Upper lobe of left lung (tissue), 6 donors: ENCODE data around the gene SLC4A3. TPM values are rescaled to one million over a fixed set of nuclear protein-coding genes. Genes with fewer than 3 reads are reported as not detected.

Experiments
- ATAC-seq, 2 donors: fragments of 200-7000 bp; cut with Tn5 transposase; one replicate each; pipeline ENCODE4 v1.9.1; 2022; ENCODE audit warnings: mild to moderate bottlenecking in 2 of 2, moderate library complexity in 2 of 2; ENCODE audit not compliant: low FRiP score in 2 of 2
- DNase-seq, 2 donors: peaks; one replicate each; pipeline ENCODE4 v3.0.0-alpha.2; 2019 to 2020
- H3K27ac ChIP-seq, 4 donors: fragments of 200-600 bp; sonication (generic); one replicate each; pipeline ENCODE4 v1.5.1; 2016 to 2019
- H3K27me3 ChIP-seq, 4 donors: fragments of 200-600 bp; sonication (generic); one replicate each; pipeline ENCODE4 v1.5.1; 2017 to 2019
- H3K36me3 ChIP-seq, 4 donors: fragments of 200-600 bp; sonication (generic); one replicate each; pipeline ENCODE4 v1.5.1; 2016 to 2019
- H3K4me1 ChIP-seq, 4 donors: fragments of 200-600 bp; sonication (generic); one replicate each; pipeline ENCODE4 v1.5.1; 2018 to 2019
- H3K4me3 ChIP-seq, 4 donors: fragments of 200-600 bp; sonication (generic); one replicate each; pipeline ENCODE4 v1.5.1; 2017 to 2019; ENCODE audit warnings: mild to moderate bottlenecking in 2 of 4, moderate library complexity in 1 of 4
- H3K9me3 ChIP-seq, 4 donors: fragments of 200-600 bp; sonication (generic); one replicate each; pipeline ENCODE4 v1.5.1; 2018 to 2019
- EP300 ChIP-seq, 4 donors: sonication (generic); formaldehyde crosslinking; IDR thresholded peaks; one replicate each; pipeline ENCODE4 v1.5.1; 2017; ENCODE audit warnings: antibody characterized with exemption in 4 of 4, control low read depth in 2 of 4
- POLR2A ChIP-seq, 4 donors: fragments of 450-650 bp; IDR thresholded peaks; one replicate each; pipeline ENCODE4 v1.5.1; 2016 to 2017; ENCODE audit warnings: antibody characterized with exemption in 4 of 4, mild to moderate bottlenecking in 2 of 4
- POLR2AphosphoS5 ChIP-seq, 2 donors: sonication (generic); formaldehyde crosslinking; IDR thresholded peaks; one replicate each; pipeline ENCODE4 v1.5.1; 2017; ENCODE audit warnings: antibody characterized with exemption in 2 of 2
- WGBS, 2 donors: methylation state at CpG; one replicate each; pipeline ENCODE4 v1.1.5; 2017 to 2018; 5-methylcytosine and 5-hydroxymethylcytosine counted together
- total RNA-seq, 6 donors: library from RNA; depleted of rRNA in 4 of 6; stranded (reverse); fragments of >200 nt in 4 of 6; gene quantifications; one replicate each; pipeline versions ENCODE4 v1.1.0 to v1.2.1, GENCODE V29; 2016 to 2021
- TF ChIP-seq, protein P1 (sequence below), 6 experiments: fragments of 450-650 bp in 4 of 6; fragments of 200-600 bp in 2 of 6; sonication (generic) in 2 of 6; IDR thresholded peaks; one replicate each; pipeline ENCODE4 v1.5.1; 2016 to 2019; ENCODE audit warnings: antibody characterized with exemption in 6 of 6
- donor health status: DM: no; HTN: no; CAD: no; lungs with moderate emphysema.
- donor health status: DM: no; HTN: yes; CAD: no; lungs with severe emphysema.

Gene SLC4A3
- total RNA-seq, 6 donors from 2014 or later: 0.30 to 14.7 (median 2.1) TPM

- Histone ChIP-seq H3K4me3 (no peak overlapping the region), H3K27ac (no peak overlapping the region), H3K36me3 (peaks cover 0 to 76% (median 54%) of the 10 kb centered on the region in 4 donors), H3K27me3 (no peaks in the 10 kb centered on the region), H3K9me3 (no peaks in the 10 kb centered on the region), H3K4me1 (no peaks in the 10 kb centered on the region)
- no peak for ATAC-seq
- DNase-seq: peak in 1 of 2 donors; percentile 48
- WGBS, 2 donors: 78 to 80% methylated on average over 13 to 14 of the region's 15 CpGs
- TF ChIP-seq POLR2AphosphoS5 (IDR thresholded peaks at IDR 0.05) (no peak), POLR2A (IDR thresholded peaks at IDR 0.05) (no peak), EP300 (IDR thresholded peaks at IDR 0.05) (no peak)
- TF ChIP-seq, protein P1, sequence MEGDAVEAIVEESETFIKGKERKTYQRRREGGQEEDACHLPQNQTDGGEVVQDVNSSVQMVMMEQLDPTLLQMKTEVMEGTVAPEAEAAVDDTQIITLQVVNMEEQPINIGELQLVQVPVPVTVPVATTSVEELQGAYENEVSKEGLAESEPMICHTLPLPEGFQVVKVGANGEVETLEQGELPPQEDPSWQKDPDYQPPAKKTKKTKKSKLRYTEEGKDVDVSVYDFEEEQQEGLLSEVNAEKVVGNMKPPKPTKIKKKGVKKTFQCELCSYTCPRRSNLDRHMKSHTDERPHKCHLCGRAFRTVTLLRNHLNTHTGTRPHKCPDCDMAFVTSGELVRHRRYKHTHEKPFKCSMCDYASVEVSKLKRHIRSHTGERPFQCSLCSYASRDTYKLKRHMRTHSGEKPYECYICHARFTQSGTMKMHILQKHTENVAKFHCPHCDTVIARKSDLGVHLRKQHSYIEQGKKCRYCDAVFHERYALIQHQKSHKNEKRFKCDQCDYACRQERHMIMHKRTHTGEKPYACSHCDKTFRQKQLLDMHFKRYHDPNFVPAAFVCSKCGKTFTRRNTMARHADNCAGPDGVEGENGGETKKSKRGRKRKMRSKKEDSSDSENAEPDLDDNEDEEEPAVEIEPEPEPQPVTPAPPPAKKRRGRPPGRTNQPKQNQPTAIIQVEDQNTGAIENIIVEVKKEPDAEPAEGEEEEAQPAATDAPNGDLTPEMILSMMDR (IDR thresholded peaks at IDR 0.05): no peak
These were observed 14.7 kb upstream of the SLC4A3 start for GRCh38 chr2:219612577-219613286.

GRCh38 chr2:219613461-219614070, 13.9 kb upstream of the SLC4A3 start:
- H3K36me3 ChIP-seq: peaks cover 0 to 68% (median 46%) of the 10 kb centered on the region in 4 donors
- no peak for DNase-seq
- no peak overlapping the region for H3K27ac ChIP-seq
- TF ChIP-seq POLR2AphosphoS5 (IDR thresholded peaks at IDR 0.05): no peak
- no peaks in the 10 kb centered on the region for H3K9me3 ChIP-seq
- H3K4me3 ChIP-seq: no peak overlapping the region
- WGBS, 2 donors: 90 to 91% methylated on average over 8 to 9 of the region's 11 CpGs
- no peaks in the 10 kb centered on the region for H3K4me1 ChIP-seq
- no peaks in the 10 kb centered on the region for H3K27me3 ChIP-seq
- ATAC-seq: no peak

DNA sequence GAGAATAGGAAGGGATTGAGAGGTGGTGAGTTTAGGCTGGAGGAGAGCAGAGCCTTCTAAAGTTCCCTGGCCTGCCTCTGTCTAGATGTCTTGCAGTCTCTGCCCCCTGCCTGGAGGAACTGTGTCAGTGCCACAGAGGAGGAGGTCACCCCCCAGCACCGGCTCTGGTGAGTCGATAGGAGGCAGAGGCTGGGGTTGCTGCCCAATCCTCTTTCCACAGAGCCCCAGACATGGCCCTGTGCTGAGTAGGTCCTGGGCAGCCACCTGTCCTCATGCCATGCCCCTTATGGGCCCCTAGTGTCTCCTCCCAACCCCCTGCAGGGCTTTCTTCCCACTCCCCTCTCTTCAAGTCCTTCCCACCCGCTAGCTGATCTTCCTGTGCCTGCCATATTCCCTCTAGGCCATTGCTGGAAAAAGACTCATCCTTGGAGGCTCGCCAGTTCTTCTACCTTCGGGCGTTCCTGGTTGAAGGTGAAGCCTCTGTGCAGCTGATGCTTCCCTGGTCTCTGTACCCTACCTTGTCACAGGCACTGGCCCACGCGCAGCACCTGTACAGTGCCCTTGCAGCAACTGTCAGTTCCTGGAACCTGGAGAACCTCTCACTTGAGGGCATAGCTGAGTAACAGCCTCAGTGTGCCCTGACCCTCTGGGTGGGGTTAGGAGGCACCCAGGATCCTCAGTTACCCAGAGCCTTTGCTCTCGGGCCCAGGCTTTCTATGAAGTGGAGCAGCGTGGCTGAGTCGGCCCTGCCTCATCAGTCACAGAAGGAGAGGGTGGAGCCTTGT, 13.2 kb upstream of the SLC4A3 start:
- H3K4me1 ChIP-seq: no peaks in the 10 kb centered on the region
- no peak overlapping the region for H3K4me3 ChIP-seq
- WGBS, 2 donors: 95 to 96% methylated on average over 7 to 11 of the region's 11 CpGs
- TF ChIP-seq, protein P1 (IDR thresholded peaks at IDR 0.05): no peak
- TF ChIP-seq POLR2A (IDR thresholded peaks at IDR 0.05) (no peak), POLR2AphosphoS5 (IDR thresholded peaks at IDR 0.05) (no peak), EP300 (IDR thresholded peaks at IDR 0.05) (no peak)
- DNase-seq: no peak
- no peaks in the 10 kb centered on the region for H3K9me3 ChIP-seq
- H3K36me3 ChIP-seq: peaks cover 0 to 61% (median 39%) of the 10 kb centered on the region in 4 donors
- H3K27ac ChIP-seq: no peak overlapping the region
- H3K27me3 ChIP-seq: no peaks in the 10 kb centered on the region
- ATAC-seq: peak in 1 of 2 donors; percentile 12

GRCh38 chr2:219615036-219615435, 12.4 kb upstream of the SLC4A3 start:
- Histone ChIP-seq H3K9me3 (no peaks in the 10 kb centered on the region), H3K36me3 (peaks cover 0 to 56% (median 36%) of the 10 kb centered on the region in 4 donors), H3K4me3 (no peak overlapping the region), H3K27ac (no peak overlapping the region), H3K27me3 (no peaks in the 10 kb centered on the region), H3K4me1 (no peaks in the 10 kb centered on the region)
- whole genome bisulfite sequencing, 2 donors: 94 to 95% methylated on average over 11 of the region's 11 CpGs
- DNase-seq (no peak), ATAC-seq (no peak)
- TF ChIP-seq POLR2AphosphoS5 (IDR thresholded peaks at IDR 0.05) (no peak), EP300 (IDR thresholded peaks at IDR 0.05) (no peak), POLR2A (IDR thresholded peaks at IDR 0.05) (no peak)
- TF ChIP-seq, protein P1 (IDR thresholded peaks at IDR 0.05): no peak

DNA sequence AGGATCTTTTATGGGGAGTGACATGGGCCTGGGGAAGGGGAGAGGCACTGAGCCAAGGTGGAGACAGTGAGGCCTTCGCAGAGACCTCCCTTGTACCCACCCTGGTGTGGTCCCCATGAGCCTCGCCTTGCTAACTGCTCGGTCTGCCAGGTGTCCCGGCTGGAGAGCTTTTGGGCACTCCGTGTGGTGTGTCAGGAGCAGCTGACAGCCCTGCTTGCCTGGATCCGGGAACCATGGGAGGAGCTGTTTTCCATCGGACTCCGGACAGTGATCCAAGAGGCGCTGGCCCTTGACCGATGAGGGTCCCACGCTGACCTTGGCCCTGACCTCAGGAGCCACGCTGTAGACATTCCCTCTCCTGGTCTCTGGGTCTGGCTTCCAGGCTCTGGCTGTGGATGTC, 11.5 kb upstream of the SLC4A3 start:
- H3K4me3 ChIP-seq: no peak overlapping the region
- 85 to 93% methylated on average over 5 to 12 of the region's 12 CpGs for WGBS, 2 donors
- DNase-seq: no peak
- TF ChIP-seq EP300 (IDR thresholded peaks at IDR 0.05) (no peak), POLR2A (IDR thresholded peaks at IDR 0.05) (no peak), POLR2AphosphoS5 (IDR thresholded peaks at IDR 0.05) (no peak)
- TF ChIP-seq, protein P1 (IDR thresholded peaks at IDR 0.05): no peak
- H3K27me3 ChIP-seq: no peaks in the 10 kb centered on the region
- no peaks in the 10 kb centered on the region for H3K9me3 ChIP-seq
- H3K36me3 ChIP-seq: peaks cover 0 to 50% (median 35%) of the 10 kb centered on the region in 4 donors
- no peak overlapping the region for H3K27ac ChIP-seq
- H3K4me1 ChIP-seq: no peaks in the 10 kb centered on the region
- no peak for ATAC-seq
